PFSK-1 (cell line): ENCODE results near the gene SCAP.

ENCODE experiments used
- FOXP2 ChIP-seq: optimal IDR thresholded peaks from 2 replicates; pipeline ENCODE3; 2011; ENCODE audit warnings: borderline replicate concordance, control low read depth, inconsistent platforms; ENCODE audit not compliant: insufficient read depth; ENCODE audit errors: extremely low read length, extremely low read depth
- POLR2AphosphoS5 ChIP-seq: IDR thresholded peaks from 2 replicates; pipeline ENCODE4 v1.6.1; 2012; ENCODE audit warnings: low read depth, mild to moderate bottlenecking, control low read depth, low read length, moderate library complexity

DNA sequence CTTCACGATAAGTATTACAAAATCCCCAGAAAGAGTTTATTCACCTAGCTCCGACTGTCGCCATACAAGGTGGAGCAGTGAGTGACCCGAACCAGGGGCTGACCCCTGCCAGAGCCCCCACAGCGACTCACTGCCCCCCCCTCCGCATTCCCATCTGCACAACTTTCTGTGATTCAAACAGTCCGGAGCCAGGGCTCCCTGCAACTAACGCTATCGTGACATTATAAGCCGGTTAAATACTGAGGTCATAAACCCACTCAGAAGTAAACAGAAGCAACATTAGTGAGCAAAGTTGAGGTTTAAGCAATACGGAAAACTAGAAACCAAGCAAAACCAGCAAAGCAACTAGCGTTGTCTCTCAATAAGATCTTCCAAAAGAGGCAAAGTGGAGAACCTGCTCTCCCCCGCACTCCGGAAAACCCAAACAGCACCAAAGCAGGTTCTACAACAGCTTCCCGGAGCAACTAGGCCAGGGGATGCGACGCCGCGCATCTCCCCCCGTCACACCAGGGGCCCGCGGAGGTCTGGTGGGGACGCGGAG is 642 bp downstream of the SCAP start:
- no peak for TF ChIP-seq FOXP2
- no peak for TF ChIP-seq POLR2AphosphoS5
